GM12891 (cell line): ENCODE measurements around the gene MX1.

Experiments
- POLR2A ChIP-seq: IDR thresholded peaks from 2 replicates; pipeline ENCODE4 v1.6.1; 2011; ENCODE audit warnings: low read depth, low read length, control low read depth
- POLR2AphosphoS5 ChIP-seq: IDR thresholded peaks from 2 replicates; pipeline ENCODE4 v1.6.1; 2011; ENCODE audit warnings: low read depth, low read length, control low read depth
- SPI1 ChIP-seq: IDR thresholded peaks from 2 replicates; pipeline ENCODE4 v1.6.1; 2011; ENCODE audit warnings: low read depth, low read length, control low read depth
- TAF1 ChIP-seq: IDR thresholded peaks from 2 replicates; pipeline ENCODE4 v1.6.1; 2011; ENCODE audit warnings: low read depth, low read length, control low read depth

GRCh38 chr21:41453198-41453597, 27.2 kb downstream of the MX1 start:
- peak; percentile 56; the same call in 1 of the 2 replicates for TF ChIP-seq POLR2A
- TF ChIP-seq POLR2AphosphoS5 = peak; percentile 17; the same call in 1 of the 2 replicates
- no peak for TF ChIP-seq TAF1
- TF ChIP-seq SPI1 = no peak
